ENCODE measurements around the gene INHBE. TPM values are rescaled to one million over a fixed set of nuclear protein-coding genes. Genes with fewer than 3 reads are reported as not detected.

INHBE gene
- total RNA-seq, 1 experiment from 2014 or later = 5.0 TPM

DNA sequence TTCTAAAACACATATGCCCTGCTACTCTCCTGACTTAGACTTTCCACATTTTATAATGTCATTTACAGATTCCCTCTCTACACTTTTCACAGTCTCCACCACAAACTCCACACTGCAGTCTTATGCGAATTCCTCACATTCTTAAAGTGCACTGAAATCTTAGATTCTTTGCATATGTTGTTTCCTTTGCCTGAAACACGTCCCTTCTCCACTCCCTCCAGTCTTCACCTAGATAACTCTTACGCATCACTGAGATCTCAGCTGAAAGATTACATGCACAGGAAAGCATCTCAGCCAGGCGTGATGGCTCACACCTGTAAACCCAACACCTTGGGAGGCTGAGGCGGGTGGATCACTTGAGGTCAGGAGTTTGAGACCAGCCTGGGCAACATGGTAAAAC, 28.4 kb downstream of the INHBE start:
- TF ChIP-seq ETV6 (CRISPR knock-in tag; IDR thresholded peaks at IDR 0.05) = no peak
- TF ChIP-seq ZNF138 (CRISPR knock-in tag; conservative IDR thresholded peaks at IDR 0.05) = no peak
- no peak for TF ChIP-seq TEAD1 (CRISPR knock-in tag; IDR thresholded peaks at IDR 0.05)
- TF ChIP-seq FOXK1 (CRISPR knock-in tag; IDR thresholded peaks at IDR 0.05) = no peak
- no peak for TF ChIP-seq ATF2 (CRISPR knock-in tag; IDR thresholded peaks at IDR 0.05; ENCODE audit: borderline replicate concordance, low read depth)
- TF ChIP-seq SMAD4 (CRISPR knock-in tag; IDR thresholded peaks at IDR 0.05) = no peak
- TF ChIP-seq RELA (CRISPR knock-in tag; IDR thresholded peaks at IDR 0.05; ENCODE audit: borderline replicate concordance) = no peak
- TF ChIP-seq USF1 (CRISPR knock-in tag; IDR thresholded peaks at IDR 0.05) = no peak
- TF ChIP-seq, protein P1, sequence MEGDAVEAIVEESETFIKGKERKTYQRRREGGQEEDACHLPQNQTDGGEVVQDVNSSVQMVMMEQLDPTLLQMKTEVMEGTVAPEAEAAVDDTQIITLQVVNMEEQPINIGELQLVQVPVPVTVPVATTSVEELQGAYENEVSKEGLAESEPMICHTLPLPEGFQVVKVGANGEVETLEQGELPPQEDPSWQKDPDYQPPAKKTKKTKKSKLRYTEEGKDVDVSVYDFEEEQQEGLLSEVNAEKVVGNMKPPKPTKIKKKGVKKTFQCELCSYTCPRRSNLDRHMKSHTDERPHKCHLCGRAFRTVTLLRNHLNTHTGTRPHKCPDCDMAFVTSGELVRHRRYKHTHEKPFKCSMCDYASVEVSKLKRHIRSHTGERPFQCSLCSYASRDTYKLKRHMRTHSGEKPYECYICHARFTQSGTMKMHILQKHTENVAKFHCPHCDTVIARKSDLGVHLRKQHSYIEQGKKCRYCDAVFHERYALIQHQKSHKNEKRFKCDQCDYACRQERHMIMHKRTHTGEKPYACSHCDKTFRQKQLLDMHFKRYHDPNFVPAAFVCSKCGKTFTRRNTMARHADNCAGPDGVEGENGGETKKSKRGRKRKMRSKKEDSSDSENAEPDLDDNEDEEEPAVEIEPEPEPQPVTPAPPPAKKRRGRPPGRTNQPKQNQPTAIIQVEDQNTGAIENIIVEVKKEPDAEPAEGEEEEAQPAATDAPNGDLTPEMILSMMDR (IDR thresholded peaks at IDR 0.05) = no peak
- TF ChIP-seq, protein P2, sequence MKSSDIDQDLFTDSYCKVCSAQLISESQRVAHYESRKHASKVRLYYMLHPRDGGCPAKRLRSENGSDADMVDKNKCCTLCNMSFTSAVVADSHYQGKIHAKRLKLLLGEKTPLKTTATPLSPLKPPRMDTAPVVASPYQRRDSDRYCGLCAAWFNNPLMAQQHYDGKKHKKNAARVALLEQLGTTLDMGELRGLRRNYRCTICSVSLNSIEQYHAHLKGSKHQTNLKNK (CRISPR knock-in tag; IDR thresholded peaks at IDR 0.05) = no peak
- TF ChIP-seq JAZF1 (CRISPR knock-in tag; IDR thresholded peaks at IDR 0.05) = no peak
- TF ChIP-seq E2F1 (CRISPR knock-in tag; IDR thresholded peaks at IDR 0.05) = no peak
- no peak for TF ChIP-seq SP1 (CRISPR knock-in tag; conservative IDR thresholded peaks at IDR 0.05)
- no peak for TF ChIP-seq ZBTB21 (CRISPR knock-in tag; IDR thresholded peaks at IDR 0.05; ENCODE audit: borderline replicate concordance)
- TF ChIP-seq ZNF121 (CRISPR knock-in tag; IDR thresholded peaks at IDR 0.05) = no peak
- no peak for TF ChIP-seq ZNF219 (CRISPR knock-in tag; IDR thresholded peaks at IDR 0.05; ENCODE audit: borderline replicate concordance)
- no peak for TF ChIP-seq ZNF532 (CRISPR knock-in tag; IDR thresholded peaks at IDR 0.05; ENCODE audit: borderline replicate concordance)
- TF ChIP-seq ATF3 (CRISPR knock-in tag; conservative IDR thresholded peaks at IDR 0.05) = no peak
- TF ChIP-seq ZNF232 (CRISPR knock-in tag; IDR thresholded peaks at IDR 0.05) = no peak
- TF ChIP-seq CREM (CRISPR knock-in tag; IDR thresholded peaks at IDR 0.05) = no peak
- ATAC-seq = no peak
- POLR2A ChIA-PET = no interaction called here
- CTCF ChIA-PET = interaction anchor here (0.7 to 2.5 kb wide), 3 partner anchors 8 to 897 kb away, joined by 3 to 9 read pairs (median 5); no protein-coding TSS in a partner anchor
- DNase-seq (ENCODE audit: low spot score) = no peak
- Mint-ChIP-seq H3K4me1 (peaks cover 17% of the 10 kb centered on the region), H3K36me3 (peaks cover 4% of the 10 kb centered on the region), H3K27ac (peak overlapping the region; percentile 1; the same call in 1 of the 2 replicates), H3K27me3 (ENCODE audit: low read depth) (peaks cover 28% of the 10 kb centered on the region), H3K4me3 (no peak overlapping the region), H3K9me3 (no peaks in the 10 kb centered on the region)
